Caki2 (cell line): ENCODE results near the gene ANXA10. TPM values are rescaled to one million over a fixed set of nuclear protein-coding genes. Genes with fewer than 3 reads are reported as not detected.

Experiments
- DNase-seq: peaks from one replicate; pipeline ENCODE4 v3.0.0-alpha.2; 2015; ENCODE audit warnings: low read depth
- in situ Hi-C: cut with HindIII; loops from 2 replicates; pipeline ENCODE4 v1.10.0; 2016; ENCODE audit warnings: low sequenced_read_pairs, low pct_unique_long_range_greater_than_20kb, mixed read lengths
- total RNA-seq: library from RNA; depleted of rRNA; stranded (reverse); fragments of >200 nt; shearing (Covaris generic); gene quantifications from 2 replicates; pipeline ENCODE4 v1.2.3, GENCODE V29; 2014; ENCODE audit warnings: low replicate concordance; rRNA removed

The ANXA10 gene, protein sequence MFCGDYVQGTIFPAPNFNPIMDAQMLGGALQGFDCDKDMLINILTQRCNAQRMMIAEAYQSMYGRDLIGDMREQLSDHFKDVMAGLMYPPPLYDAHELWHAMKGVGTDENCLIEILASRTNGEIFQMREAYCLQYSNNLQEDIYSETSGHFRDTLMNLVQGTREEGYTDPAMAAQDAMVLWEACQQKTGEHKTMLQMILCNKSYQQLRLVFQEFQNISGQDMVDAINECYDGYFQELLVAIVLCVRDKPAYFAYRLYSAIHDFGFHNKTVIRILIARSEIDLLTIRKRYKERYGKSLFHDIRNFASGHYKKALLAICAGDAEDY
- 69.5 and 69.7 TPM in 2 replicates for total RNA-seq

DNA sequence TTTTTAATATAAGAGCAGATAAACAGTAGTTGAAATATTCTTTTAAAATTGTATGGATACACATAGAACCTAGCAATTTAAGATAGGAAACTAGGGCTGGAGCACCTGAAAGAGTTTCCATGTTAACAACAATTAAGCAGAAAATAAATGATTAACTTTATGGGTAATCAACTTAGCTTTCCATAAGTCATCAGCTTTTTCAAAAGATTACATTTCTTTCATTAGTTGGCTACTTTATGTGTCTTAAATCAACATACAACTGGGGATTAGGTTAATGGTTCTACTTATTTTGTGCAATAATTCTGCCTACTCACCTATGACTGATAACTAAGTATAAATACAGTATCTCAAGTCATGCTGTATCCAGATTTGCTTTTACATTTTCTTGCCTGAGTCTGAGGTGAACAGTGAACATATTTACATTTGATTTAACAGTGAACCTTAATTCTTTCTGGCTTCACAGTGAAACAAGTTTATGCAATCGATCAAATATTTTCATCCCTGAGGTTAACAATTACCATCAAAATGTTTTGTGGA, at the start of gene ANXA10:
Gene ANXA10, plus strand, starts transcription at position 362 of the 537 bp plus-strand sequence. Its CDS starts 164 bp downstream, at position 526.
- in situ Hi-C loops, result no loop called here
- no peak for DNase-seq

DNA sequence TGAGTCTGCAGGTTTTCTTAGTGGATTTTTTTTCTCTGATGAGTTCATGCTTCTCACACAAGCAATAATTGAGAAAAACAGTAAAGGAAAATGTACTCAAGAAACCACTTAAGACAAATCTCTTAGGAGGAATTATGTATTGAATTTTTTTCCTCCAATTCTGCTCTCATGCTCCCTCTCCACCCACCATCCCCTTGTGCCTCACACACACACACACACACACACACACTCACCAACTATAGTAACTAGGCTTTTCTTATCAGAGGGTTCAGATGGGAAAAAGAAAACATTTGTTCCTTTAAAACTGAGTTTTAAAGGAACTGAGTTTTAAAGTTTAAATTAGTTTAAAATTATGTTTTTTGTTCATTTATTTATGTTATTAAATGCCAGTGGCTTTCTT, 47.0 kb upstream of the ANXA10 start:
- DNase-seq, result no peak
- in situ Hi-C loops, result no loop called here

DNA sequence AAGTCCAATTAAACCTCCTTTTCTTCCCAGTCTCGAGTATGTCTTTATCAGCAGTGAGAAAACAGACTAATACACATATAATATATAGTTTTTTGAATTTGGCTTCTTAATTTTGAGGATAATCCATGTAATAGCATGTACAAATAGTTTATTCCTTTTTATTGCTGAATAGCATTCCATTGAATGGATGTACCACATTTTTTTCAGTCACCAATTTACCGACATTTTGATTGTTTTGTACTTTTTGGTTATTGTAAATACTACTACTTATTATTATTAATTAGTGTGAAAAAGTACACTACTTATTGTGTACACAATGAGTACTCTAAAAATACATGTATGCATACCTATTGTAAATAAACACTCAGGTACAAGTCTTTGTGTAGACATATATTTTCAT, 42.3 kb upstream of the ANXA10 start:
- DNase-seq, result no peak
- in situ Hi-C loops, result no loop called here

DNA sequence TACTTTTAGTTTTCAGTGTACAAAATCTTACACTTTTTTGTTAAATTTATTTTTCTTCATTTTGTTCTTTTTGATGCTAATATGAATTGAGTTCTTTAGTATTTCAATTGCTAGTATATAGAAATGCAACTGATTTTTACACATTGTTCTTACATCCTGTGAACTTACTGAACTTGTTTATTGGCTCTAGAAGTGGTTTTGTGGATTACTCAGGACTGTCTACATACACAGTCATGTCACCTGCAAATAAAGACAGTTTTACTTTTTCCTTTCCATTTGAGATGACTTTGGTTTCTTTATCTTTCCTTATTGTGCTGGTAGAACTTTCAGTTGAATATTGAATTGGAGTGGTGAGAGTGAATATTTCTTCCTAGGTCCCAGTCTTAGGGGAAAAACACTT, 40.8 kb upstream of the ANXA10 start:
- DNase-seq, result no peak
- in situ Hi-C loops, result no loop called here

DNA sequence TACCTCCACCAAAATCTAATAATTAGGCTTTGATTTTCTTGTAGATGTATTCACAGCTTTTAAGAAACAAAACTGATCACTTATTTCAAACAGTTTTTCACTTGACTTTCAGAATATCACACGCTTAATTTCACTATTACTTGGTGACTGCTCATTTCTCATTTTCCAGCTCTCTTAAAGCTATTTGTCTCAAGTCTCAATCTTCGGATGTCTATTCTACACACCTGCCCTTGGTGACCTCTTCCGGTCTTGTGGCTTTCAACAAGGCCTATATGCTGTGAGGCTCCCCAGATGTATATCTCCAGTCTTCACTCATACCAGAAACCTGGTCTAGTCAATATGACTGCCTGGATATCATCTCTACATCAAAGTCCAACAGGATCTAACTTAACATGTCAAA, 34.9 kb upstream of the ANXA10 start:
- no peak for DNase-seq
- in situ Hi-C loops, result no loop called here

- in situ Hi-C loops, result no loop called here
- DNase-seq, result no peak
Measured at GRCh38 chr4:168059251-168059650, 33.1 kb upstream of the ANXA10 start.

- DNase-seq, result no peak
- in situ Hi-C loops, result no loop called here
Measured at GRCh38 chr4:168063031-168063430, 29.3 kb upstream of the ANXA10 start.

DNA sequence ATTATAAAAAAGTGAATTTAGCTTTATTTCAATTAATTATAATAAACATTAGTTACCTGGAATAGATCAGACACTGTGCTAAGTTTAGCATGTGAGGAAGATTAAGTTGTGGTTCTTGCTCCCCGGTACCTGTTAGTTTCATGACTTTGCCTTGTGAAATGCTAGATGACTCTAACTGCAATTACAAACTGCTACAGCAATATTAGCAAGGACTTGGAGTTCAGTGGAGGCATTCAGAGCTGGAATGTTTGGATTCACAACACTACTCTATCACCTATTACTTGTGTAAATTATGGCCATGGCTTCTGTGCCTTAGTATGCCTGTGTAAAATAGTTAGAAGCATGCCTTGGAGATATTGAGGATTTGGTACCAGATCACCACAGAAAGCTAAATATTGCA, 21.4 kb upstream of the ANXA10 start:
- in situ Hi-C loops, result no loop called here
- DNase-seq, result no peak

GRCh38 chr4:168071304-168071703, 21.0 kb upstream of the ANXA10 start:
- in situ Hi-C loops, result no loop called here
- no peak for DNase-seq

- in situ Hi-C loops, result no loop called here
- no peak for DNase-seq
Measured at GRCh38 chr4:168074861-168075260, 17.5 kb upstream of the ANXA10 start.

DNA sequence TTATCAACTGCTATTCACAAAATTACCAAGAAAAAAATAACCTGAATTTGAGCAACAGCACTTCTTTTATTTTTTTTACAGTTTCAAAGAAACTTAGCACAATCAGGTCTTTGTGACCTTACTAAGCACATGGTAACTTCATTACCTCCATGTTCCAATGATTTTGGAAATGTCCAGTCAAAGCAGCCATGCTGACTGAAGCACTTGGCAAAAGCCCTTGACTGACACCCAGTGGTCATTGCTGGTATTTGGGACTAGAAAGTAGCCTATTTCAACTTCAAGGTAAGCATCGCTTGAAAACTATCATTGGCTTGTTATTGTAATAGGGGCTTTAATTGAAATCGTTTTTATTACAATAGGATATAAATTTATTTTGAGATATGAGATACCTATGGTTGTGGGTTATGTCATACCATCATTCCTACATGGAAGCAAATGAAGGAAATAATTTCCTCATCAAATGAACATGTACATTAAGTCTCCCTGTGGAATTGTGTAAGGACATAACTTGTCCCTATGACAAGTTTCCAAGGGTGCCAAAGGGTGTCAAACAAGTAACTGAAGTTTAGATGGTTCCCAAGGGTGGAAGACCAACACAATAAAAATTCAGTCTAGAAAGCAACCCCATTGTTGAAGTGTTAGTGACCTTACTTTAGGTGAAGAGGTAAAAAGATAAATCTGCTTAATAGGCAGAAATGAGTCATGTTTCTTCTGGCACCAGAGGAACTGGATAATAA, 15.2 kb upstream of the ANXA10 start:
- no peak for DNase-seq
- in situ Hi-C loops, result no loop called here

DNA sequence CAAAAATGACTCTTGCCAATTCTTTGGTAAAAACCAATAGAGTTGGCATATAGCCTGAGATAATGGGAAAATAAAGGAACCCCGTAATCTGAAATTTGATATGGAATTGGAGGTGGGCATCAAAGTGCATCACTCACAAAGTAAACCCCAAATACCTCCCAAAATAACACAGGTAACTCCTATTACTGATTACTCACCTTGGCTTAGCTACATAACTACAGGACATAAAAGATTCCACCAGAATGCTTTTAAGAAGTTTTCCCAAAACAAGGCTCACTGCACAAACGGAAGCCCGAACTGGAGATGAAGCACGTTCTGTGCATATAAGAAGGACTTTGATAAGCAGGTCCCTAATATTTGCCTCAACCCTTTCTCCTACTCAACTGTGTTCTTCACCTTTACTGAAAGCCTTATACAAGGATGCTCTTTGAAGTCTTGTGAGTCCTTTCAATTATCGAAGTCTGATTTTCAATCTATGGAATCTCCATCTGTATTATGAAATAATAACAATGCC, 14.6 kb upstream of the ANXA10 start:
- no peak for DNase-seq
- in situ Hi-C loops, result no loop called here

- in situ Hi-C loops, result no loop called here
- DNase-seq, result no peak
Measured at GRCh38 chr4:168082379-168082778, 10.0 kb upstream of the ANXA10 start.

DNA sequence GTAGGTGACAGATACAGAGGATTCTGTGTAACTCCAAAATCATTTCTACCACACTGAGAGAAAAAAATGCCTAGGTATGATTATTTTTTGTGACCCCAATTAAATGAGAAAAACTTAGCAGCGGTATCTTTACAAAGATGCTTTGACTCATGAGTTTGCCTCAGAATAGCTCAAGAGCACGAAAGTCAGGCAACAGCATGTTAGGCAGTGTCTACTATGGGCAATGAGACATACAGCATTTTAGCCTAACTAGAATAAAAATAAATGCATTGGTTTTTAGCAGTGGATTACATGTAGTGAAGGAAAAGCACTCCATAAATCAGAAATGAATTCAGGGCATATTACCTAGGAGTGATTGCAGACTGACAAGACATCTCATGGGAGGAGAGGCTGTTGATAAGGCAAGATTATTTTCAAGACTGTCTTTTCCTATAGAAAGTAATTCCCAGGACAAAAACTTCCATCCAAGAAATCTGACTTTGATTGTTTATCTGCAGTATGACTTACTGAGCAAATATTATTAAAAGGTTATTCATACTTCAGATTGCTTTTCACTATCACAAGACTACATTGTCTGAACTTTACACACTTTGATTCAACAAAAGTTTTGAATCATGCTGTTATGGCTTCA, 3.6 kb downstream of the ANXA10 start:
- DNase-seq, result no peak

DNA sequence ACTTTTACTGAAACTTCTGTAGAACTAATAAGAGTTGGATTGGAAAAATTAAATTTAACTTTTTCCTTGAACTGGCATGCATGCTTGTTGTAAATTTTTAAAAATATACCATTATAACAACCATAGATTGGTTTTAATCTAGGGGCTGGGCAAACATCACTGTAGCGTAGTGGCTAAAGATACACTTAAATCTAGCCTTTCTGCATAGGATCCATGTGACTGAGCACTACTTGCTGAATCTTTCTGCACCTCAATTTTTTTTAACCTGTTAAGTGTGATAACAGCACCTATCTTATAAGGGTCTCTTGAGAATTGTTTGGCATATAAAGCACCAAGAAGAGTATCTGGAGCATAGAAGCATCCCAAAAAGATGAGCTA, 4.1 kb downstream of the ANXA10 start:
- in situ Hi-C loops, result no loop called here
- DNase-seq, result no peak

More for the DNA sequence above, 3.6 kb downstream of the ANXA10 start:
- in situ Hi-C loops, result no loop called here

- in situ Hi-C loops, result no loop called here
- no peak for DNase-seq
Measured at GRCh38 chr4:168097161-168097560, 4.8 kb downstream of the ANXA10 start.

- DNase-seq, result peak; percentile 42
- in situ Hi-C loops, result no loop called here
Measured at GRCh38 chr4:168098248-168098717, 5.9 kb downstream of the ANXA10 start.

DNA sequence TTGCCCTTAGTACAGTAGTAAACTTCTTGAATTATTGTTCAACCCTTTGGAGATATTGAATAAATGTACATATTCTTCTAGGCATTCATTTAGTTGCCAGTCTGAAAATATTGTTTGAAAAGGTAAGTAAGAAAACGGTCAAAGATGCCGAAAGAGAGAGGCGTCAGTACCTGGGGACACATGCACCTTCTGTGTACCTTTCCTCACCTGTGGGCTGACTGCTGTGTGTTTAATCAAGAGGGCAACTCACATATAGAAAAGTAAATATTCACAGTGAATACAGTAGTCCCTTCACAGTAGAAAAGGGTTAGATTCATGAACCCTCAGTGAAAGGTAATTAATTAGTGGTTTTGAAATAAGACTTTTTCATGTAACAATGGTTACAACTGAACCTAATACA, 6.9 kb downstream of the ANXA10 start:
- in situ Hi-C loops, result no loop called here
- DNase-seq, result no peak

DNA sequence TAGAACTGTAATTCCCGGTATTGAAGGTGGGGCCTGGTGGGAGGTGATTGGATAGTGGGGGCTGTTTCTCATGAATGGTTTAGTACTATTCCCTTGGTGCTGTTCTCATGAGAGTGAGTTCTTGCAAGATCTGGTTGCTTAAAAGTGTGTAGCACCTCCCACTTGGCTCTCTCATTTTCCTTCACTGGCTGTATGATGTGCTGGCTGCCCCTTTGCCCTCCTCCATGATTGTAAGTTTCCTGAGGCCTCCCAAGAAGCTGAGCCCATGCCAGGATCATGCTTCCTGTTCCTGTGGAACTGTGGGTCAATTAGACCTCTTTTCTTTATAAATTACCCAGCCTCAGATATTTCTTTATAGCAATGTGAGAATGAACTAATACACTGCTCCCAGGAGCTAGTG, 8.7 kb downstream of the ANXA10 start:
- in situ Hi-C loops, result no loop called here
- no peak for DNase-seq
